Urinary bladder (tissue), 4 donors: ENCODE results near the gene WASHC3. TPM values are rescaled to one million over a fixed set of nuclear protein-coding genes. Genes with fewer than 3 reads are reported as not detected.

Experiments
- DNase-seq: peaks from one replicate; pipeline ENCODE4 v3.0.0-alpha.2; 2015; ENCODE audit errors: extremely low spot score
- H3K27ac ChIP-seq: one replicate; pipeline ENCODE4 v1.5.1; 2013; ENCODE audit warnings: low read depth, mild to moderate bottlenecking, moderate library complexity
- H3K36me3 ChIP-seq: one replicate; pipeline ENCODE4 v1.6.1; 2013; ENCODE audit warnings: mild to moderate bottlenecking, moderate library complexity; ENCODE audit not compliant: insufficient read depth
- H3K4me1 ChIP-seq: one replicate; pipeline ENCODE4 v1.6.1; 2013; ENCODE audit warnings: mild to moderate bottlenecking, moderate library complexity; ENCODE audit not compliant: insufficient read depth
- H3K4me3 ChIP-seq: one replicate; pipeline ENCODE4 v1.5.1; 2013; ENCODE audit warnings: low read depth, low read length
- WGBS: extraction: QIAGEN DNeasy Blood & Tissue Kit; methylation state at CpG from one replicate; pipeline ENCODE4 v1.1.7; 2013; 5-methylcytosine and 5-hydroxymethylcytosine counted together
- polyA plus RNA-seq: library from polyadenylated mRNA; stranded (reverse); fragments of 200-250 nt; gene quantifications from one replicate; pipeline ENCODE4 v1.2.3, GENCODE V29; 2013
- total RNA-seq: library from RNA; depleted of rRNA; stranded (reverse); fragments of >200 nt; gene quantifications from one replicate; pipeline ENCODE4 v1.2.3, GENCODE V29; 2014
- donor health status: healthy with polysubstance abuse.
- donor health status: healthy.

WASHC3 gene
- total and polyA plus RNA-seq, 2 donors = 70.4 to 82.1 TPM

- Histone ChIP-seq H3K27ac (no peak overlapping the region), H3K36me3 (no peaks in the 10 kb centered on the region), H3K4me3 (no peak overlapping the region), H3K4me1 (no peaks in the 10 kb centered on the region)
- DNase-seq = no peak
- 63% methylated on average over 5 of the region's 5 CpGs for WGBS
Measured at GRCh38 chr12:101982307-101982706, 79.5 kb downstream of the WASHC3 start.

DNA sequence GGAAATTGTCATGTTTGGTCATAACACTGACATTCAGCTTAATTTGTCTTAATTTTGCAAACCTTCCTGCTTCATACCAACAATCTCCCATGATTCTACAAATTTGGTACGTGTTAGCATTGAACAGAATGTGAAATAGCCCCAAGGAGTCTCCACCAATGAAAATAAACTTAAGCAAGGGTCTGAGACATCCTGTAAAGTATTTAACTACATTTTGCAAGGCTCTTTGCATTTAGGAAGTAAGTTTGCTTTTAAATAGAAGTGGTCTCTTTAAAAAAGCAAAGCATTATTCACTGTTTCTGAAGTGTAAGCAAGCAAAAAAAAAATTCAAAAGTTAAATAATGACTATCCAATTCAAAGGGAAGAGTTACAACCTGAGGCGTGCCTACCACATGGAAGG, 79.9 kb downstream of the WASHC3 start:
- Histone ChIP-seq H3K27ac (no peak overlapping the region), H3K4me1 (no peaks in the 10 kb centered on the region), H3K4me3 (no peak overlapping the region), H3K36me3 (no peaks in the 10 kb centered on the region)
- DNase-seq = no peak
- WGBS = 66% methylated on average over 2 of the region's 2 CpGs

GRCh38 chr12:101968770-101969169, 93.0 kb downstream of the WASHC3 start:
- WGBS = 78% methylated on average over 1 of the region's 1 CpG

DNA sequence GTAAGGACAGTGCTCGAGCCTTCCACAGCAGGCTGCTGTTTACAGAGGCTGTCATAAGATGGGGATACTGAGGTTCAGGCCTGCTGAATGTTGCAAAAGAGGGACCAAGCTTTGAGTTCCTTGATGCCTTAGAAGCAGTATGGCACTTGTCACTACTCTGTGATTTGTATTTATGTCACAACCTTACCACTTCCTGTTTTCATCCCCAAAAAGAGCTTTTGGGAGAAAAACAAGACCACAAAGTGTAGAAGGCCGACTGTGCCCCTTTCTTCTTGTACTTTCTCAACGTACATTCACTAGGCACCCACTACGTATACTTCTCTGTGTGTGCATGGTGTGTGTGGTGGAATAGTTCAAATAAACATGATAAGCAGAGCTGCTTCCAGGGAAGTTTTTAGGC, 94.3 kb downstream of the WASHC3 start:
- no peaks in the 10 kb centered on the region for H3K4me1 ChIP-seq
- WGBS = 64% methylated on average over 4 of the region's 4 CpGs

More at GRCh38 chr12:101968770-101969169, 93.0 kb downstream of the WASHC3 start:
- H3K27ac ChIP-seq = no peak overlapping the region
- no peaks in the 10 kb centered on the region for H3K36me3 ChIP-seq
- no peak overlapping the region for H3K4me3 ChIP-seq
- no peak for DNase-seq
- H3K4me1 ChIP-seq = no peaks in the 10 kb centered on the region

GRCh38 chr12:101966496-101966895, 95.3 kb downstream of the WASHC3 start:
- Histone ChIP-seq H3K4me1 (no peaks in the 10 kb centered on the region), H3K27ac (no peak overlapping the region), H3K36me3 (no peaks in the 10 kb centered on the region), H3K4me3 (no peak overlapping the region)
- WGBS = 85% methylated on average over 1 of the region's 1 CpG
- DNase-seq = no peak

More for the DNA sequence above, 94.3 kb downstream of the WASHC3 start:
- H3K27ac ChIP-seq = no peak overlapping the region
- no peak for DNase-seq
- H3K4me3 ChIP-seq = no peak overlapping the region
- H3K36me3 ChIP-seq = no peaks in the 10 kb centered on the region

DNA sequence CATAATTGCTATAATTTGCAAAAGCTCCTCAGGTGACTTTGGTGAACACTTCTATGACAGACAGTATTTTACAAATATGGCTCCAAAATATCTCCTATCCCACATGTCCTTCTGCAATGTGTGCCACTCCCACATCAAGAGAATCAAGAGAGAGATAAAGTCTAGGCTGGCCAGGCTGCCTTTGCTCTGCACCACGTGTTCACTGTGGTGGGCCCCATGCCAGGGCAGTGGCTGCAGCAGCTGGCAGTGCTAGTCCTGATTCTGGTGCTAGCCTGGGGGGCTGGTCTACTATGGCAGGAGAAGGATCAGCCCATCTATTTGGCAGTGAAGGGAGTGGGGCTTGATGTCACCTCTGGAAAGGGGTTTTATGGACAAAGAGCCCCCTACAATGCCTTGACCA, 98.1 kb downstream of the WASHC3 start:
- no peak for DNase-seq
- WGBS = 14% methylated on average over 1 of the region's 1 CpG
- no peaks in the 10 kb centered on the region for H3K4me1 ChIP-seq
- H3K36me3 ChIP-seq = no peaks in the 10 kb centered on the region
- H3K4me3 ChIP-seq = no peak overlapping the region
- H3K27ac ChIP-seq = no peak overlapping the region

Other genes with a start within 250 kb of the WASHC3 start
- gene GNPTAB, start 231.0 kb downstream of the WASHC3 start, total RNA-seq = 59.3 TPM
- gene GNPTAB, start 231.0 kb downstream of the WASHC3 start, polyA plus RNA-seq = 15.2 TPM
- gene DRAM1, start 184.4 kb downstream of the WASHC3 start, total RNA-seq = 14.0 TPM
- gene DRAM1, start 184.4 kb downstream of the WASHC3 start, polyA plus RNA-seq = 19.4 TPM
- gene NUP37, start 58.1 kb upstream of the WASHC3 start, total RNA-seq = 34.9 TPM
- 22.8 TPM for gene NUP37, start 58.1 kb upstream of the WASHC3 start, polyA plus RNA-seq
- 21.4 TPM for gene PARPBP, start 58.2 kb upstream of the WASHC3 start, total RNA-seq
- gene PARPBP, start 58.2 kb upstream of the WASHC3 start, polyA plus RNA-seq = 1.5 TPM
- gene PMCH, start 135.8 kb upstream of the WASHC3 start, total RNA-seq = not detected
- not detected for gene PMCH, start 135.8 kb upstream of the WASHC3 start, polyA plus RNA-seq